SK-N-SH (cell line): ENCODE measurements around the gene MAPK12. TPM values are rescaled to one million over a fixed set of nuclear protein-coding genes. Genes with fewer than 3 reads are reported as not detected.

Experiments used
- CTCF ChIA-PET: fragments of 300-600, 350-600 bp; formaldehyde crosslinking; extraction: SDS; loops from one replicate; lab custom pipeline; 2021; lab: Yijun Ruan, JAX
- POLR2A ChIA-PET: fragments of 350-600 bp; sonication (Branson Sonifier 250); formaldehyde crosslinking; extraction: SDS; loops from one replicate; lab custom pipeline; 2020; ENCODE audit warnings: antibody characterized with exemption, inconsistent platforms; lab: Yijun Ruan, JAX
- DNase-seq: peaks from one replicate; pipeline ENCODE4 v3.0.0; 2012
- H2AFZ ChIP-seq: fragments of 200-600 bp; sonication (generic); 2 replicates; pipeline ENCODE4 v1.8.1; 2016; ENCODE audit warnings: antibody characterized with exemption, mild to moderate bottlenecking, low read depth
- H3F3A ChIP-seq: fragments of 200-600 bp; sonication (generic); replicated peaks from 2 replicates; pipeline ENCODE3; 2016; ENCODE audit warnings: antibody characterized with exemption, mild to moderate bottlenecking; ENCODE audit not compliant: insufficient read depth
- H3K27ac ChIP-seq, 2 experiments: fragments of 200-500 bp in 1 of 2; fragments of 200-600 bp in 1 of 2; sonication (Bioruptor generic) in 1 of 2; sonication (generic), shearing (Covaris generic) in 1 of 2; 2 replicates each; pipeline versions ENCODE4 v1.5.1 to v1.6.1; 2014 to 2016; ENCODE audit warnings: low read depth in 2 of 2, inconsistent platforms in 1 of 2, low read length in 1 of 2, mild to moderate bottlenecking in 1 of 2, mixed read lengths in 1 of 2
- H3K27me3 ChIP-seq: fragments of 200-600 bp; sonication (generic), shearing (Covaris generic); 2 replicates; pipeline ENCODE4 v1.6.1; 2016; ENCODE audit warnings: mixed run types; ENCODE audit not compliant: insufficient read depth
- H3K36me3 ChIP-seq, 2 experiments: fragments of 200-500 bp in 1 of 2; fragments of 200-600 bp in 1 of 2; sonication (Bioruptor generic) in 1 of 2; sonication (generic) in 1 of 2; replicated peaks in 1 of 2; 2 replicates each; pipeline versions ENCODE3 to v1.5.1; 2014 to 2016; ENCODE audit warnings: low read length in 1 of 2, mild to moderate bottlenecking in 1 of 2; ENCODE audit not compliant: insufficient read depth in 2 of 2, control insufficient read depth in 1 of 2
- H3K4me1 ChIP-seq, 2 experiments: fragments of 200-500 bp in 1 of 2; fragments of 200-600 bp in 1 of 2; sonication (Bioruptor generic) in 1 of 2; sonication (generic), shearing (Covaris generic) in 1 of 2; 2 replicates each; pipeline versions ENCODE4 v1.5.1 to v1.6.1; 2014 to 2016; ENCODE audit warnings: low read depth in 1 of 2, low read length in 1 of 2, mixed run types in 1 of 2; ENCODE audit not compliant: insufficient read depth in 2 of 2, control insufficient read depth in 1 of 2
- H3K4me2 ChIP-seq: fragments of 200-600 bp; sonication (generic), shearing (Covaris generic); 2 replicates; pipeline ENCODE4 v1.6.1; 2017; ENCODE audit warnings: mixed run types
- H3K4me3 ChIP-seq, 2 experiments: fragments of 200-500 bp in 1 of 2; fragments of 200-600 bp in 1 of 2; sonication (Bioruptor generic) in 1 of 2; sonication (generic), shearing (Covaris generic) in 1 of 2; 2 replicates each; pipeline versions ENCODE4 v1.5.1 to v1.8.1; 2014 to 2016; ENCODE audit warnings: low read depth in 2 of 2, inconsistent platforms in 1 of 2, low read length in 1 of 2, mild to moderate bottlenecking in 1 of 2, mixed read lengths in 1 of 2, moderate library complexity in 1 of 2
- H3K79me2 ChIP-seq: fragments of 200-600 bp; sonication (generic); 2 replicates; pipeline ENCODE4 v1.8.1; 2017; ENCODE audit warnings: mild to moderate bottlenecking; ENCODE audit not compliant: insufficient read depth
- H3K9ac ChIP-seq: fragments of 200-600 bp; sonication (generic); 2 replicates; pipeline ENCODE4 v1.6.1; 2017; ENCODE audit warnings: mixed run types
- H3K9me2 ChIP-seq: fragments of 200-600 bp; sonication (generic); 2 replicates; pipeline ENCODE4 v1.6.1; 2017; ENCODE audit warnings: mixed run types
- H3K9me3 ChIP-seq: fragments of 200-600 bp; sonication (generic); 2 replicates; pipeline ENCODE4 v1.6.1; 2017; ENCODE audit warnings: mixed run types, mild to moderate bottlenecking, moderate library complexity
- H4K20me1 ChIP-seq: fragments of 200-600 bp; sonication (generic); 2 replicates; pipeline ENCODE4 v1.6.1; 2017; ENCODE audit warnings: mild to moderate bottlenecking, mixed run types; ENCODE audit not compliant: insufficient read depth
- EZH2phosphoT487 ChIP-seq: fragments of 200-600 bp; sonication (generic); IDR thresholded peaks from 2 replicates; pipeline ENCODE4 v1.6.1; 2017; ENCODE audit warnings: low read depth, mixed run types, mild to moderate bottlenecking, antibody characterized with exemption, moderate library complexity, borderline replicate concordance
- FOXJ3 ChIP-seq: sonication (generic); formaldehyde crosslinking; IDR thresholded peaks from 2 replicates; pipeline ENCODE4 v1.5.1; 2020; ENCODE audit warnings: mild to moderate bottlenecking, missing genetic modification reagents
- GATA2 ChIP-seq: sonication (generic); formaldehyde crosslinking; IDR thresholded peaks from 2 replicates; pipeline ENCODE4 v1.5.0; 2020; ENCODE audit warnings: mild to moderate bottlenecking, missing genetic modification reagents
- JUND ChIP-seq: IDR thresholded peaks from 2 replicates; pipeline ENCODE4 v1.4.0; 2012
- MEF2A ChIP-seq: IDR thresholded peaks from 2 replicates; pipeline ENCODE4 v1.4.0; 2012; ENCODE audit warnings: low read depth, borderline replicate concordance
- NRF1 ChIP-seq: IDR thresholded peaks from 2 replicates; pipeline ENCODE4 v1.6.1; 2012; ENCODE audit warnings: low read depth, mild to moderate bottlenecking, low read length
- POLR2AphosphoS5 ChIP-seq: IDR thresholded peaks from 2 replicates; pipeline ENCODE4 v1.6.1; 2012; ENCODE audit warnings: low read depth, low read length
- RCOR1 ChIP-seq: fragments of 150-350 bp; IDR thresholded peaks from 2 replicates; pipeline ENCODE4 v1.6.1; 2017; ENCODE audit warnings: antibody characterized with exemption, low read length
- RFX5 ChIP-seq: IDR thresholded peaks from 2 replicates; pipeline ENCODE4 v1.6.1; 2012; ENCODE audit warnings: mild to moderate bottlenecking, improper control_type of control experiment, low read length
- SMC3 ChIP-seq: IDR thresholded peaks from 2 replicates; pipeline ENCODE4 v1.6.1; 2012; ENCODE audit warnings: low read depth, low read length, improper control_type of control experiment
- TAF1 ChIP-seq: IDR thresholded peaks from 2 replicates; pipeline ENCODE4 v1.6.1; 2012; ENCODE audit warnings: low read depth, mild to moderate bottlenecking, low read length, moderate library complexity, borderline replicate concordance
- TEAD4 ChIP-seq: IDR thresholded peaks from 2 replicates; pipeline ENCODE4 v1.4.0; 2012; ENCODE audit warnings: mild to moderate bottlenecking, borderline replicate concordance; ENCODE audit not compliant: insufficient read depth
- YY1 ChIP-seq: IDR thresholded peaks from 2 replicates; pipeline ENCODE4 v1.4.0; 2012; ENCODE audit warnings: low read depth, mild to moderate bottlenecking
- WGBS: methylation state at CpG from one replicate; pipeline ENCODE4 v1.1.6; 2017; ENCODE audit warnings: low lambda C conversion rate; 5-methylcytosine and 5-hydroxymethylcytosine counted together
- polyA plus RNA-seq, 3 experiments: library from polyadenylated mRNA; depleted of rRNA; stranded (reverse); fragments of >200 nt; gene quantifications; 2 replicates each; pipeline ENCODE4 v1.2.3, GENCODE V29; 2012
- TF ChIP-seq, protein P1 (sequence below): IDR thresholded peaks from 2 replicates; pipeline ENCODE4; 2012
- TF ChIP-seq, protein P2 (sequence below): fragments of 150-350 bp; IDR thresholded peaks from 2 replicates; pipeline ENCODE4 v1.6.1; 2017; ENCODE audit warnings: antibody characterized with exemption, low read length, low read depth, borderline replicate concordance
- TF ChIP-seq, protein P3 (sequence below): IDR thresholded peaks from 2 replicates; pipeline ENCODE4 v1.4.0; 2012; ENCODE audit warnings: low read depth, borderline replicate concordance
- TF ChIP-seq, protein P4 (sequence below): IDR thresholded peaks from 2 replicates; pipeline ENCODE4 v1.4.0; 2012; ENCODE audit warnings: low read depth, borderline replicate concordance
- TF ChIP-seq, protein P5 (sequence below): fragments of 200-600 bp; sonication (generic); IDR thresholded peaks from 2 replicates; pipeline ENCODE4 v1.6.1; 2017; ENCODE audit warnings: antibody characterized with exemption, mild to moderate bottlenecking, moderate library complexity

Gene MAPK12
- polyA plus RNA-seq, 1 of the 3 experiments (the other 2 are of a cell fraction) = 118 TPM

DNA sequence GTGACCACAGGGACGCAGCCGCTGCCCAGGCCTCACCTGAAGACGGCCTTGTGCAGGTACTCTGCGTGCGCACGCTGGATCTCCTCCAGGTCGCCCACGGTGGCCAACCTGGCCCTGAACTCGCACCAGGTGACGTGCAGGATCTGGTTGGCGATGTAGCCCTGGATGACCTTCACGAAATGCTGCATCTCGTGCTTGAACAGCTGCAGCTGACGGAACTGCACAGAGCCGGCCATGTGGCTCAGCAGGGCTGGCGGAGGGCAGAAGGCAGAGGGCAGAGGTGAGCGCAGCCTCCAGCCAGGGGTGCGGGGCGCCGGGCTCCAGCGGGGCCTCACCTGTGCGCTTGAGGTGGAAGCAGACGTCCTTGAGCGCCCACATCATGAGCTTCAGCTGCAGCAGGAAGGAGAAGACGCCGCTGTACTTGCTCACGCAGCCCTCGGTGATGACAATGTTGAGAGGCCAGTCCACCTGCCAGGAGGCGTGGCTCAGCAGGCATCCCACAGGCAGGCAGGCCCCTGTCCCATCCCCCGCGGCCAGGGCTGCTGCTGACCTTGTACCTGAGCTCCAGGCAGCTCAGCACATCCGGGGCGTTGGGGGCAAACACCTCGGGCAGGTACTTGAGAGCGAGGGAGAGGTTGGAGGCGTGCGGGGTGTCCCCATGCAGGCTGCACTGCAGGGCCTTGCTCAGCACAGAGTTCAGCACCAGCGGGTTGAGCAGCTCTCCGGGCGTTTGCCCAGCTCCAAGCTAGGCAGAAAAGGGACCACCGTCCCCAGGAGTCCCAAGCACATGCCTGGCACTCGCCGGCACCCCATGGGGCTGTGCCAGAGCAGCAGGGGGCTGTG lies 43.1 kb downstream of the MAPK12 start:
- peaks cover 15 to 71% of the 10 kb centered on the region in 2 experiments for H3K36me3 ChIP-seq

More for the DNA sequence above, 43.1 kb downstream of the MAPK12 start:
- no peaks in the 10 kb centered on the region for H3K27me3 ChIP-seq
- peaks cover 0 to 22% of the 10 kb centered on the region in 2 experiments; a peak in 1 of 4 replicates for H3K4me1 ChIP-seq
- H3K27ac ChIP-seq = no peak overlapping the region
- peaks cover 10% of the 10 kb centered on the region; the same call in 1 of the 2 replicates for H4K20me1 ChIP-seq
- H3K4me3 ChIP-seq = no peak overlapping the region
- H3K9me3 ChIP-seq = no peaks in the 10 kb centered on the region
- no peaks in the 10 kb centered on the region for H3K9me2 ChIP-seq
- H3K4me2 ChIP-seq = no peak overlapping the region
- H3K79me2 ChIP-seq = peaks cover 14% of the 10 kb centered on the region; the same call in 1 of the 2 replicates
- H3K9ac ChIP-seq = no peak overlapping the region
- DNase-seq = no peak
- H3F3A ChIP-seq = no peaks in the 10 kb centered on the region
- POLR2A ChIA-PET = no interaction called here
- TF ChIP-seq, protein P1, sequence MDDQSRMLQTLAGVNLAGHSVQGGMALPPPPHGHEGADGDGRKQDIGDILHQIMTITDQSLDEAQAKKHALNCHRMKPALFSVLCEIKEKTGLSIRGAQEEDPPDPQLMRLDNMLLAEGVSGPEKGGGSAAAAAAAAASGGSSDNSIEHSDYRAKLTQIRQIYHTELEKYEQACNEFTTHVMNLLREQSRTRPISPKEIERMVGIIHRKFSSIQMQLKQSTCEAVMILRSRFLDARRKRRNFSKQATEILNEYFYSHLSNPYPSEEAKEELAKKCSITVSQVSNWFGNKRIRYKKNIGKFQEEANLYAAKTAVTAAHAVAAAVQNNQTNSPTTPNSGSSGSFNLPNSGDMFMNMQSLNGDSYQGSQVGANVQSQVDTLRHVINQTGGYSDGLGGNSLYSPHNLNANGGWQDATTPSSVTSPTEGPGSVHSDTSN = no peak
- TF ChIP-seq GATA2 (CRISPR knock-in tag) = no peak
- TF ChIP-seq EZH2phosphoT487 = no peak
- TF ChIP-seq, protein P2, sequence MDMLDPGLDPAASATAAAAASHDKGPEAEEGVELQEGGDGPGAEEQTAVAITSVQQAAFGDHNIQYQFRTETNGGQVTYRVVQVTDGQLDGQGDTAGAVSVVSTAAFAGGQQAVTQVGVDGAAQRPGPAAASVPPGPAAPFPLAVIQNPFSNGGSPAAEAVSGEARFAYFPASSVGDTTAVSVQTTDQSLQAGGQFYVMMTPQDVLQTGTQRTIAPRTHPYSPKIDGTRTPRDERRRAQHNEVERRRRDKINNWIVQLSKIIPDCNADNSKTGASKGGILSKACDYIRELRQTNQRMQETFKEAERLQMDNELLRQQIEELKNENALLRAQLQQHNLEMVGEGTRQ = no peak
- TF ChIP-seq SMC3 = no peak
- TF ChIP-seq, protein P3, sequence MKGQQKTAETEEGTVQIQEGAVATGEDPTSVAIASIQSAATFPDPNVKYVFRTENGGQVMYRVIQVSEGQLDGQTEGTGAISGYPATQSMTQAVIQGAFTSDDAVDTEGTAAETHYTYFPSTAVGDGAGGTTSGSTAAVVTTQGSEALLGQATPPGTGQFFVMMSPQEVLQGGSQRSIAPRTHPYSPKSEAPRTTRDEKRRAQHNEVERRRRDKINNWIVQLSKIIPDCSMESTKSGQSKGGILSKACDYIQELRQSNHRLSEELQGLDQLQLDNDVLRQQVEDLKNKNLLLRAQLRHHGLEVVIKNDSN = no peak
- TF ChIP-seq MEF2A = no peak
- TF ChIP-seq TEAD4 = no peak
- TF ChIP-seq RCOR1 = no peak
- TF ChIP-seq POLR2AphosphoS5 = no peak
- TF ChIP-seq NRF1 = no peak
- TF ChIP-seq RFX5 = no peak
- TF ChIP-seq YY1 = no peak
- TF ChIP-seq TAF1 = no peak
- TF ChIP-seq, protein P4, sequence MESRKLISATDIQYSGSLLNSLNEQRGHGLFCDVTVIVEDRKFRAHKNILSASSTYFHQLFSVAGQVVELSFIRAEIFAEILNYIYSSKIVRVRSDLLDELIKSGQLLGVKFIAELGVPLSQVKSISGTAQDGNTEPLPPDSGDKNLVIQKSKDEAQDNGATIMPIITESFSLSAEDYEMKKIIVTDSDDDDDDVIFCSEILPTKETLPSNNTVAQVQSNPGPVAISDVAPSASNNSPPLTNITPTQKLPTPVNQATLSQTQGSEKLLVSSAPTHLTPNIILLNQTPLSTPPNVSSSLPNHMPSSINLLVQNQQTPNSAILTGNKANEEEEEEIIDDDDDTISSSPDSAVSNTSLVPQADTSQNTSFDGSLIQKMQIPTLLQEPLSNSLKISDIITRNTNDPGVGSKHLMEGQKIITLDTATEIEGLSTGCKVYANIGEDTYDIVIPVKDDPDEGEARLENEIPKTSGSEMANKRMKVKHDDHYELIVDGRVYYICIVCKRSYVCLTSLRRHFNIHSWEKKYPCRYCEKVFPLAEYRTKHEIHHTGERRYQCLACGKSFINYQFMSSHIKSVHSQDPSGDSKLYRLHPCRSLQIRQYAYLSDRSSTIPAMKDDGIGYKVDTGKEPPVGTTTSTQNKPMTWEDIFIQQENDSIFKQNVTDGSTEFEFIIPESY = no peak
- TF ChIP-seq, protein P5, sequence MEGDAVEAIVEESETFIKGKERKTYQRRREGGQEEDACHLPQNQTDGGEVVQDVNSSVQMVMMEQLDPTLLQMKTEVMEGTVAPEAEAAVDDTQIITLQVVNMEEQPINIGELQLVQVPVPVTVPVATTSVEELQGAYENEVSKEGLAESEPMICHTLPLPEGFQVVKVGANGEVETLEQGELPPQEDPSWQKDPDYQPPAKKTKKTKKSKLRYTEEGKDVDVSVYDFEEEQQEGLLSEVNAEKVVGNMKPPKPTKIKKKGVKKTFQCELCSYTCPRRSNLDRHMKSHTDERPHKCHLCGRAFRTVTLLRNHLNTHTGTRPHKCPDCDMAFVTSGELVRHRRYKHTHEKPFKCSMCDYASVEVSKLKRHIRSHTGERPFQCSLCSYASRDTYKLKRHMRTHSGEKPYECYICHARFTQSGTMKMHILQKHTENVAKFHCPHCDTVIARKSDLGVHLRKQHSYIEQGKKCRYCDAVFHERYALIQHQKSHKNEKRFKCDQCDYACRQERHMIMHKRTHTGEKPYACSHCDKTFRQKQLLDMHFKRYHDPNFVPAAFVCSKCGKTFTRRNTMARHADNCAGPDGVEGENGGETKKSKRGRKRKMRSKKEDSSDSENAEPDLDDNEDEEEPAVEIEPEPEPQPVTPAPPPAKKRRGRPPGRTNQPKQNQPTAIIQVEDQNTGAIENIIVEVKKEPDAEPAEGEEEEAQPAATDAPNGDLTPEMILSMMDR = no peak
- no peak for TF ChIP-seq FOXJ3
- TF ChIP-seq JUND = no peak
- CTCF ChIA-PET = interaction anchor here (1.0 to 2.7 kb wide), 5 partner anchors 11 to 72 kb away, joined by 3 to 12 read pairs (median 4); no protein-coding TSS in a partner anchor
- H2AFZ ChIP-seq = no peak overlapping the region
- 97% methylated on average over 17 of the region's 43 CpGs for WGBS
